ENCODE data around the gene TOE1. TPM values are rescaled to one million over a fixed set of nuclear protein-coding genes. Genes with fewer than 3 reads are reported as not detected.

The TOE1 gene
- total and polyA plus RNA-seq, 2 of the 8 experiments (the other 6 are each of a cell fraction or from before 2014, with no cell fraction given): 15.2 to 25.8 TPM

DNA sequence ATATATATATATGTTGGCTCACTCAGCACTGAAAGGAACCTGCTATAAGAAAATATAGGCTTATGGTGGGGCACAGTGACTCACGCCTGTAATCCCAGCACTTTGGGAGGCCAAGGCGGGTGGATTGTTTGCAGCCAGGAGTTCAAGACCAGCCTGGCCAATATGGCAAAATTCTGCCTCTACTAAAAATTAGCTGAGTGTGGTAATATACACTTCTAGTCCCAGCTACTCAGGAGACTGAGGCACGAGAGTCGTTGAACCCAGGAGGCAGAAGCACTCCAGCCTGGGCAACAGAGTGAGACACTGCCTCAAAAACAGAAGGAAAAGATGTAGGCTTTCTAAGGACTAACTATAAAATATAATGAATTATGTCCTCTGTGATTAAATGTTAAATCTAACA, 14.9 kb downstream of the TOE1 start:
- Histone ChIP-seq H3K36me3 (ENCODE audit: control insufficient read depth in 2 of 4, insufficient read depth in 4 of 4, low read length in 3 of 4) (no peaks in the 10 kb centered on the region), H4K8ac (ENCODE audit: extremely low read depth, insufficient read depth, low read length) (no peak overlapping the region), H2BK20ac (ENCODE audit: low read length) (no peak overlapping the region), H2BK12ac (ENCODE audit: low read depth, low read length) (no peak overlapping the region), H3K27ac (ENCODE audit: low read depth, low read length) (no peak overlapping the region), H3K79me2 (ENCODE audit: control insufficient read depth in 1 of 2, insufficient read depth in 2 of 2, low read length in 2 of 2) (no peaks in the 10 kb centered on the region), H3K4ac (replicated peaks; ENCODE audit: insufficient read length, low read depth, low read length) (no peak overlapping the region), H2BK5ac (ENCODE audit: low read depth, low read length) (no peak overlapping the region), H3K4me1 (replicated peaks in 1 of 4; ENCODE audit: control insufficient read depth in 3 of 4, insufficient read depth in 4 of 4, low read length in 3 of 4) (peaks cover 0 to under 1% (median under 1%) of the 10 kb centered on the region in 4 experiments; a peak in 2 of 7 replicates), H2BK120ac (replicated peaks; ENCODE audit: low read depth, low read length) (no peak overlapping the region), H4K5ac (ENCODE audit: insufficient read length, low read depth, low read length) (no peak overlapping the region), H3K27me3 (replicated peaks in 1 of 4; ENCODE audit: control insufficient read depth in 3 of 4, extremely low read depth in 1 of 4, insufficient read depth in 3 of 4, low read length in 3 of 4) (no peaks in the 10 kb centered on the region), H3K23me2 (ENCODE audit: low read depth, low read length) (no peaks in the 10 kb centered on the region), H2AFZ (ENCODE audit: low read length) (no peak overlapping the region), H3K4me2 (ENCODE audit: insufficient read depth in 1 of 2, low read depth in 2 of 2, low read length in 2 of 2) (no peak overlapping the region), H3K9me3 (ENCODE audit: insufficient read depth in 2 of 2, low read depth in 1 of 2, low read length in 1 of 2) (no peaks in the 10 kb centered on the region), H3K14ac (ENCODE audit: insufficient read length) (no peak overlapping the region), H3K4me3 (ENCODE audit: extremely low read depth in 1 of 4, insufficient read depth in 2 of 4, low read depth in 3 of 4, low read length in 4 of 4) (no peak overlapping the region), H4K91ac (replicated peaks; ENCODE audit: insufficient read length, low read length) (no peak overlapping the region), H2BK15ac (ENCODE audit: low read length) (no peak overlapping the region), H4K20me1 (replicated peaks in 1 of 2; ENCODE audit: control insufficient read depth in 1 of 2, insufficient read depth in 2 of 2, low read length in 2 of 2) (peaks cover 0 to 2% of the 10 kb centered on the region in 2 experiments), H3K9ac (replicated peaks in 1 of 4; ENCODE audit: extremely low read depth in 1 of 4, low read depth in 3 of 4, low read length in 3 of 4) (no peak overlapping the region), H2AK5ac (ENCODE audit: low read depth, low read length) (no peak overlapping the region), H3K18ac (ENCODE audit: extremely low read depth, low read length) (no peak overlapping the region), H3K56ac (replicated peaks; ENCODE audit: insufficient read length, low read depth, low read length) (no peak overlapping the region), H3K79me1 (ENCODE audit: low read depth, low read length) (no peaks in the 10 kb centered on the region; the same call in 1 of the 2 replicates), H3K23ac (ENCODE audit: insufficient read length) (no peak overlapping the region)
- ChIA-PET CTCF (ENCODE audit: partially characterized antibody) (interaction anchor here (0.6 to 10.3 kb wide), 6 partner anchors 9 to 264 kb away, joined by 3 to 139 read pairs (median 4); partner anchors contain the start of genes MUTYH and TOE1), POLR2A (ENCODE audit: partially characterized antibody) (interaction anchor here (0.6 to 14.2 kb wide), 4 partner anchors 12 to 523 kb away, joined by 3 to 162 read pairs (median 3); partner anchors contain the start of genes MUTYH and TOE1)
- no peak for DNase-seq (ENCODE audit: low read depth in 1 of 2, low spot score in 2 of 2)
- WGBS, 2 experiments (ENCODE audit: extremely low coverage in 1 of 2, insufficient coverage in 1 of 2, insufficient read length in 1 of 2, insufficient replicate concordance in 2 of 2, low coverage in 1 of 2, low lambda C conversion rate in 2 of 2, missing lambda C conversion rate in 1 of 2): 89% methylated on average over 4 of the region's 4 CpGs; no CpG with 5 or more reads in 1 of the 2 experiments
- no peak for FAIRE-seq
- no peak for TF ChIP-seq CBX5 (IDR thresholded peaks at IDR 0.05; ENCODE audit: low read depth, low read length)
- TF ChIP-seq RAD21 (IDR thresholded peaks at IDR 0.05 in 1 of 2, conservative IDR thresholded peaks at IDR 0.05 in 1 of 2; ENCODE audit: low read depth in 2 of 2, low read length in 2 of 2): no peak
- TF ChIP-seq, protein P1, sequence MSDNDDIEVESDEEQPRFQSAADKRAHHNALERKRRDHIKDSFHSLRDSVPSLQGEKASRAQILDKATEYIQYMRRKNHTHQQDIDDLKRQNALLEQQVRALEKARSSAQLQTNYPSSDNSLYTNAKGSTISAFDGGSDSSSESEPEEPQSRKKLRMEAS (IDR thresholded peaks at IDR 0.05): no peak
- TF ChIP-seq, protein P2, sequence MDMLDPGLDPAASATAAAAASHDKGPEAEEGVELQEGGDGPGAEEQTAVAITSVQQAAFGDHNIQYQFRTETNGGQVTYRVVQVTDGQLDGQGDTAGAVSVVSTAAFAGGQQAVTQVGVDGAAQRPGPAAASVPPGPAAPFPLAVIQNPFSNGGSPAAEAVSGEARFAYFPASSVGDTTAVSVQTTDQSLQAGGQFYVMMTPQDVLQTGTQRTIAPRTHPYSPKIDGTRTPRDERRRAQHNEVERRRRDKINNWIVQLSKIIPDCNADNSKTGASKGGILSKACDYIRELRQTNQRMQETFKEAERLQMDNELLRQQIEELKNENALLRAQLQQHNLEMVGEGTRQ (IDR thresholded peaks at IDR 0.05; ENCODE audit: low read length): no peak
- no peak for TF ChIP-seq TEAD4 (IDR thresholded peaks at IDR 0.05; ENCODE audit: low read depth, low read length)
- no peak for TF ChIP-seq FOSL1 (IDR thresholded peaks at IDR 0.05; ENCODE audit: insufficient read depth, low read depth, low read length)
- TF ChIP-seq, protein P3, sequence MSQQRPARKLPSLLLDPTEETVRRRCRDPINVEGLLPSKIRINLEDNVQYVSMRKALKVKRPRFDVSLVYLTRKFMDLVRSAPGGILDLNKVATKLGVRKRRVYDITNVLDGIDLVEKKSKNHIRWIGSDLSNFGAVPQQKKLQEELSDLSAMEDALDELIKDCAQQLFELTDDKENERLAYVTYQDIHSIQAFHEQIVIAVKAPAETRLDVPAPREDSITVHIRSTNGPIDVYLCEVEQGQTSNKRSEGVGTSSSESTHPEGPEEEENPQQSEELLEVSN (IDR thresholded peaks at IDR 0.05): no peak
- TF ChIP-seq ASH2L (IDR thresholded peaks at IDR 0.05; ENCODE audit: low read length): no peak
